Vagina (tissue), 2 donors: ENCODE measurements around the gene ARID4A. TPM values are rescaled to one million over a fixed set of nuclear protein-coding genes. Genes with fewer than 3 reads are reported as not detected.
"Not testable (repeated sequence)": the region's sequence is repeated elsewhere in the genome, so short reads cannot be mapped to it uniquely, and the experiment has no call there.

Experiments used
- DNase-seq, 2 donors: peaks; one replicate each; pipeline ENCODE4 v3.0.0-alpha.2; 2017; ENCODE audit errors: extremely low spot score in 2 of 2
- H3K27ac ChIP-seq: fragments of 200-600 bp; sonication (generic); one replicate; pipeline ENCODE4 v1.5.1; 2019
- H3K27me3 ChIP-seq: fragments of 200-600 bp; sonication (generic); one replicate; pipeline ENCODE4 v1.5.1; 2019
- H3K36me3 ChIP-seq, 2 donors: fragments of 200-600 bp; sonication (generic); one replicate each; pipeline ENCODE4 v1.5.1; 2017 to 2019
- H3K4me1 ChIP-seq: fragments of 200-600 bp; sonication (generic); one replicate; pipeline ENCODE4 v1.5.1; 2019
- H3K4me3 ChIP-seq, 2 donors: fragments of 200-600 bp; sonication (generic); 1 replicate in 1 of 2; 2 replicates in 1 of 2; pipeline ENCODE4 v1.5.1; 2016 to 2019
- H3K9me3 ChIP-seq: fragments of 200-600 bp; sonication (generic); one replicate; pipeline ENCODE4 v1.5.1; 2019
- POLR2A ChIP-seq, 2 donors: fragments of 450-650 bp; IDR thresholded peaks; one replicate each; pipeline ENCODE4 v1.6.1; 2017; ENCODE audit warnings: antibody characterized with exemption in 2 of 2, mild to moderate bottlenecking in 2 of 2, moderate library complexity in 2 of 2
- POLR2AphosphoS5 ChIP-seq, 2 donors: sonication (generic); formaldehyde crosslinking; IDR thresholded peaks; one replicate each; pipeline ENCODE4 v1.9.0; 2017; ENCODE audit warnings: antibody characterized with exemption in 2 of 2, mild to moderate bottlenecking in 2 of 2, low read depth in 1 of 2; ENCODE audit not compliant: insufficient read depth in 1 of 2
- intact Hi-C: fragments of 100-400 bp; cut with DNase I; formaldehyde crosslinking; loops from one replicate; pipeline ENCODE4 v1.15.1; 2023
- small RNA-seq: library from RNA; depleted of rRNA; stranded (forward); fragments of <200 nt; gene quantifications from one replicate; pipeline ENCODE3, GENCODE V24; 2016
- total RNA-seq: library from RNA; depleted of rRNA; stranded (reverse); fragments of >200 nt; gene quantifications from one replicate; pipeline ENCODE4 v1.2.3, GENCODE V29; 2016
- TF ChIP-seq, protein P1 (sequence below), 3 experiments: fragments of 450-650 bp in 2 of 3; fragments of 200-600 bp in 1 of 3; sonication (generic) in 1 of 3; IDR thresholded peaks; one replicate each; pipeline ENCODE4 v1.5.1; 2017 to 2019; ENCODE audit warnings: antibody characterized with exemption in 3 of 3, mild to moderate bottlenecking in 2 of 3, moderate library complexity in 2 of 3

Gene ARID4A
- total RNA-seq, 1 donor from 2014 or later = 20.6 TPM

DNA sequence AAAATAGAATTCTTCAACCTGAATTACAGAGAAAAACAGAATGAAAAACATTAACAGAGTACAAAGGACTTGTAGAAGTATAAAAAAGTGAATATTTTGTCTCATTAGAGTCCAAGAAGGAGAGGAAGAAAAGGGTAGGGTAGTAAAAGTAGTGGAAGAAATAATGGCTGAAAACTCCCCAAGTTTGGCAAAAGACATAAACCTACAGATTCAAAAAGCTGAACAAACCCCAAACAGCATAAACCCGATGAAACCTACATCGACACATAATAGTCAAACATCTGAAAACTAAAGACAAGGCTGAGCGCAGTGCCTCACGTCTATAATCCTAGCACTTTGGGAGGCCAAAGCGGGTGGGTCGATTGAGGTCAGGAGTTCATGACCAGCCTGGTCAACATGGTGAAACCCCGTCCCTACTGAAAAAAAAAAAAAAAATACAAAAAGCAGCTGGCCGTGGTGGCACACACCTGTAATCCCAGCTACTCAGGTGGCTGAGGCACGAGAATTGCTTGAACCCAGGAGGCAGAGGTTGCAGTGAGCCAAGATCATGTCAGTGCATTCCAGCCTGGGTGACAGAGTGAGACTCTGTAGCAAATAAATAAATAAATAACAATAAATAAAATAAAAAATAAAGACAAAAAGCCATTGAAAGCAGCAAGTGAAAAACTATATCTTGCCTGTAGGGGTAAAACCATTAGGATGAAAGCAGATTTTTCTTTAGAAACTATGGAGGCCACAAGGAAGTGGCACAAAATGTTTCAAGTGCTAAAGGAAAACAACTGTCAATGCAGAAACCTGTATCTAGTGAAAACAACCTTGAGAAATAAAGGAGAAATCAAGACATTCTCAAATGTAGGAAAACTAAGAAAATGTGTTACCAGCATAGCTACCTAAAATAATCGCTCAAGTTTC lies 117.5 kb downstream of the ARID4A start:
- H3K27ac ChIP-seq = no peak overlapping the region
- no peaks in the 10 kb centered on the region for H3K9me3 ChIP-seq
- intact Hi-C loops = no loop called here
- DNase-seq = no peak
- peaks cover 0 to 11% of the 10 kb centered on the region in 2 donors for H3K36me3 ChIP-seq
- H3K4me3 ChIP-seq = no peak overlapping the region
- no peak for TF ChIP-seq POLR2A (IDR thresholded peaks at IDR 0.05)
- no peak for TF ChIP-seq POLR2AphosphoS5 (IDR thresholded peaks at IDR 0.05; ENCODE audit: insufficient read depth in 1 of 2, low read depth in 1 of 2)
- TF ChIP-seq, protein P1, sequence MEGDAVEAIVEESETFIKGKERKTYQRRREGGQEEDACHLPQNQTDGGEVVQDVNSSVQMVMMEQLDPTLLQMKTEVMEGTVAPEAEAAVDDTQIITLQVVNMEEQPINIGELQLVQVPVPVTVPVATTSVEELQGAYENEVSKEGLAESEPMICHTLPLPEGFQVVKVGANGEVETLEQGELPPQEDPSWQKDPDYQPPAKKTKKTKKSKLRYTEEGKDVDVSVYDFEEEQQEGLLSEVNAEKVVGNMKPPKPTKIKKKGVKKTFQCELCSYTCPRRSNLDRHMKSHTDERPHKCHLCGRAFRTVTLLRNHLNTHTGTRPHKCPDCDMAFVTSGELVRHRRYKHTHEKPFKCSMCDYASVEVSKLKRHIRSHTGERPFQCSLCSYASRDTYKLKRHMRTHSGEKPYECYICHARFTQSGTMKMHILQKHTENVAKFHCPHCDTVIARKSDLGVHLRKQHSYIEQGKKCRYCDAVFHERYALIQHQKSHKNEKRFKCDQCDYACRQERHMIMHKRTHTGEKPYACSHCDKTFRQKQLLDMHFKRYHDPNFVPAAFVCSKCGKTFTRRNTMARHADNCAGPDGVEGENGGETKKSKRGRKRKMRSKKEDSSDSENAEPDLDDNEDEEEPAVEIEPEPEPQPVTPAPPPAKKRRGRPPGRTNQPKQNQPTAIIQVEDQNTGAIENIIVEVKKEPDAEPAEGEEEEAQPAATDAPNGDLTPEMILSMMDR (IDR thresholded peaks at IDR 0.05) = no peak
- no peaks in the 10 kb centered on the region for H3K4me1 ChIP-seq
- no peaks in the 10 kb centered on the region for H3K27me3 ChIP-seq

DNA sequence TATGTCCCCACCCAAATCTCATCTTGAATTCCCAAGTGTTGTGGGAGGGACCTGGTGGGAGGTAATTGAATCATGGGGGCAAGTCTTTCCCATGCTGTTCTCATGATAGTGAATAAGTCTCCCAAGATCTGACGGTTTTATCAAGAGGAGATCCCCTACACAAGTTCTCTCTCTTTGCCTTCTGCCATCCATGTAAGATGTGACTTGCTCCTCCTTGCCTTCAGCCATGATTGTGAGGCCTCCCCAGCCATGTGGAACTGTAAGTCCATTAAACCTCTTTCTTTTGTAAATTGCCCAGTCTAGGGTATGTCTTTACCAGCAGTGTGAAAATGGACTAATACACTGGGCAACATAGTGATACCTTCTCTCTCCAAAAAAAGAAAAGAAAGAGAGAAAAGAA lies 118.6 kb downstream of the ARID4A start:
- H3K4me3 ChIP-seq, H3K9me3 ChIP-seq, H3K4me1 ChIP-seq, DNase-seq, intact Hi-C loops, H3K27me3 ChIP-seq, H3K27ac ChIP-seq: not testable (repeated sequence)
- H3K36me3 ChIP-seq = peaks cover 0 to 17% of the 10 kb centered on the region in 2 donors

Small RNA genes within 50 kb of the gene (small RNA-seq; reads per million reads assigned to genes)
- gene RNU6-341P = not detected

Other genes starting within 250 kb of the ARID4A start
- gene ARMH4, start 146.3 kb upstream of the ARID4A start, total RNA-seq = 5.2 TPM
- gene ACTR10, start 98.4 kb upstream of the ARID4A start, total RNA-seq = 42.2 TPM
- 73.7 TPM for gene PSMA3, start 53.7 kb upstream of the ARID4A start, total RNA-seq
- not detected for gene TOMM20L, start 97.4 kb downstream of the ARID4A start, total RNA-seq
- gene TIMM9, start 129.0 kb downstream of the ARID4A start, total RNA-seq = 47.6 TPM
- 13.3 TPM for gene KIAA0586, start 129.2 kb downstream of the ARID4A start, total RNA-seq